B cell (primary cell): Measurements from ENCODE around the gene TTC24. TPM values are rescaled to one million over a fixed set of nuclear protein-coding genes. Genes with fewer than 3 reads are reported as not detected.

ENCODE experiments used
- ATAC-seq: fragments of 200-7000 bp; cut with Tn5 transposase; one replicate; pipeline ENCODE4 v1.10.0; 2021; ENCODE audit warnings: low read depth, mild to moderate bottlenecking, moderate number of reproducible peaks, moderate library complexity
- CTCF ChIA-PET: fragments of 350-600 bp; sonication (Branson Sonifier 250); formaldehyde crosslinking; loops from one replicate; lab custom pipeline; 2021; ENCODE audit warnings: antibody characterized with exemption, inconsistent platforms; lab: Charles Lee
- POLR2A ChIA-PET: fragments of 350-600 bp; sonication (Branson Sonifier 250); formaldehyde crosslinking; loops from one replicate; lab custom pipeline; 2021; ENCODE audit warnings: antibody characterized with exemption; lab: Charles Lee
- DNase-seq: peaks from one replicate; pipeline ENCODE4 v3.0.0; 2013
- H2AFZ ChIP-seq: 2 replicates; pipeline ENCODE4 v1.6.1; 2012; ENCODE audit warnings: mild to moderate bottlenecking, low read depth, low read length; ENCODE audit not compliant: insufficient read depth, poor library complexity, severe bottlenecking
- H3K27ac ChIP-seq, 2 donors: 1 replicate in 1 of 2; 2 replicates in 1 of 2; pipeline ENCODE4 v1.5.1; 2012 to 2013; ENCODE audit warnings: low read length in 2 of 2, mild to moderate bottlenecking in 2 of 2, moderate library complexity in 1 of 2
- H3K27me3 ChIP-seq, 4 experiments: fragments of 200-600 bp in 1 of 4; sonication (generic) in 1 of 4; replicated peaks in 1 of 4; 1 replicate in 2 of 4; 2 replicates in 2 of 4; pipeline versions ENCODE4 v1.6.1 to v1.7.0; 2013 to 2016; ENCODE audit warnings: low read length in 3 of 4, mild to moderate bottlenecking in 2 of 4, mixed read lengths in 1 of 4, moderate library complexity in 1 of 4; ENCODE audit not compliant: insufficient read depth in 4 of 4, control insufficient read depth in 3 of 4; ENCODE audit errors: control extremely low read depth in 1 of 4
- H3K36me3 ChIP-seq, 2 experiments: replicated peaks in 1 of 2; 1 replicate in 1 of 2; 2 replicates in 1 of 2; pipeline versions ENCODE4 v1.6.1 to v1.7.1; 2013; ENCODE audit warnings: low read length in 1 of 2; ENCODE audit not compliant: insufficient read depth in 2 of 2, control insufficient read depth in 1 of 2; ENCODE audit errors: control extremely low read depth in 1 of 2, extremely low read depth in 1 of 2
- H3K4me1 ChIP-seq, 2 donors: fragments of 200-600 bp in 1 of 2; sonication (generic) in 1 of 2; 1 replicate in 1 of 2; 2 replicates in 1 of 2; pipeline versions ENCODE4 v1.5.1 to v1.6.1; 2013 to 2017; ENCODE audit warnings: low read length in 2 of 2; ENCODE audit not compliant: control insufficient read depth in 2 of 2, insufficient read depth in 2 of 2
- H3K4me2 ChIP-seq: replicated peaks from 2 replicates; pipeline ENCODE3; 2012; ENCODE audit warnings: mild to moderate bottlenecking, low read depth, low read length; ENCODE audit not compliant: poor library complexity, severe bottlenecking
- H3K4me3 ChIP-seq, 5 experiments: fragments of 200-600 bp in 1 of 5; sonication (generic) in 1 of 5; 1 replicate in 3 of 5; 2 replicates in 2 of 5; pipeline versions ENCODE4 v1.5.1 to v1.7.0; 2011 to 2016; ENCODE audit warnings: low read length in 4 of 5, mild to moderate bottlenecking in 4 of 5, low read depth in 2 of 5, control low read depth in 1 of 5, moderate library complexity in 1 of 5; ENCODE audit not compliant: insufficient read depth in 1 of 5; ENCODE audit errors: control extremely low read depth in 1 of 5, extremely low read depth in 1 of 5
- H3K79me2 ChIP-seq: fragments of 200-600 bp; sonication (generic); one replicate; pipeline ENCODE4 v1.6.0; 2016; ENCODE audit warnings: low read length; ENCODE audit not compliant: control insufficient read depth, insufficient read depth
- H3K9ac ChIP-seq: fragments of 200-600 bp; sonication (generic); 2 replicates; pipeline ENCODE4 v1.6.1; 2017; ENCODE audit warnings: mild to moderate bottlenecking, low read length, moderate library complexity
- H3K9me3 ChIP-seq, 3 donors: one replicate each; pipeline versions ENCODE4 v1.6.1 to v1.7.1; 2013; ENCODE audit warnings: low read length in 2 of 3; ENCODE audit not compliant: control insufficient read depth in 2 of 3, insufficient read depth in 1 of 3; ENCODE audit errors: control extremely low read depth in 1 of 3
- H4K20me1 ChIP-seq: 2 replicates; pipeline ENCODE4 v1.6.0; 2012; ENCODE audit warnings: mild to moderate bottlenecking, low read length; ENCODE audit not compliant: insufficient read depth, control insufficient read depth, poor library complexity, severe bottlenecking
- H3K27ac Mint-ChIP-seq: one replicate; pipeline ENCODE4 v1.8.0; 2021; ENCODE audit warnings: mixed read lengths
- H3K27me3 Mint-ChIP-seq: one replicate; pipeline ENCODE4 v1.8.0; 2021; ENCODE audit warnings: mixed read lengths
- H3K4me1 Mint-ChIP-seq: one replicate; pipeline ENCODE4 v1.8.0; 2021; ENCODE audit warnings: mixed read lengths
- H3K4me3 Mint-ChIP-seq: one replicate; pipeline ENCODE4 v1.8.0; 2021; ENCODE audit warnings: mixed read lengths
- H3K9me3 Mint-ChIP-seq: one replicate; pipeline ENCODE4 v1.8.0; 2022; ENCODE audit warnings: mixed read lengths; ENCODE audit not compliant: insufficient read depth
- EZH2 ChIP-seq: IDR thresholded peaks from 2 replicates; pipeline ENCODE4 v1.6.1; 2012; ENCODE audit warnings: borderline replicate concordance, low read depth, mild to moderate bottlenecking, moderate library complexity, low read length; ENCODE audit not compliant: insufficient read depth, poor library complexity, severe bottlenecking
- WGBS: methylation state at CpG from one replicate; pipeline ENCODE4 v1.1.5; 2013; ENCODE audit warnings: missing lambda C conversion rate; ENCODE audit not compliant: insufficient coverage; 5-methylcytosine and 5-hydroxymethylcytosine counted together
- intact Hi-C: fragments of 100-400 bp; cut with micrococcal nuclease; formaldehyde crosslinking; loops from one replicate; pipeline ENCODE4 v1.10.0; 2022
- polyA plus RNA-seq: library from polyadenylated mRNA; depleted of rRNA; stranded (reverse); fragments of >200 nt; gene quantifications from 2 replicates; pipeline ENCODE4 v1.2.3, GENCODE V29; 2012
- total RNA-seq, 2 donors: library from RNA; stranded (reverse); fragments of 120-200 nt in 1 of 2; gene quantifications; 1 replicate in 1 of 2; 2 replicates in 1 of 2; pipeline versions ENCODE4 v1.2.3 to v1.2.4, GENCODE V29; 2013 to 2022
- TF ChIP-seq, protein P1 (sequence below): fragments of 200-600 bp; IDR thresholded peaks from one replicate; pipeline ENCODE4 v1.8.0; 2022; ENCODE audit warnings: antibody characterized with exemption, mild to moderate bottlenecking

The TTC24 gene
- total and polyA plus RNA-seq, 2 donors (not counting 1 experiment from before 2014, with no cell fraction given) = 24.3 to 29.8 TPM

GRCh38 chr1:156553860-156554485, 25.6 kb upstream of the TTC24 start:
- Histone ChIP-seq H3K4me2 (peak overlapping the region; percentile 59), H3K9ac (no peak overlapping the region)
- intact Hi-C loops = no loop called here

GRCh38 chr1:156554971-156555370, 24.6 kb upstream of the TTC24 start:
- WGBS = 75% methylated on average over 7 of the region's 8 CpGs
- H3K4me3 Mint-ChIP-seq = no peak overlapping the region
- CTCF ChIA-PET = interaction anchor here (0.6 to 1.5 kb wide), 7 partner anchors 12 to 171 kb away, joined by 3 to 6 read pairs (median 3); no protein-coding TSS in a partner anchor

More at GRCh38 chr1:156553860-156554485, 25.6 kb upstream of the TTC24 start:
- no peak overlapping the region for H2AFZ ChIP-seq
- Mint-ChIP-seq H3K4me1 (peaks cover 49% of the 10 kb centered on the region), H3K27ac (peak overlapping the region; percentile 3), H3K9me3 (no peaks in the 10 kb centered on the region), H3K27me3 (no peaks in the 10 kb centered on the region), H3K4me3 (no peak overlapping the region)
- H4K20me1 ChIP-seq = no peaks in the 10 kb centered on the region
- peaks cover 45 to 49% of the 10 kb centered on the region in 2 donors for H3K4me1 ChIP-seq
- no peaks in the 10 kb centered on the region for H3K27me3 ChIP-seq
- no peaks in the 10 kb centered on the region for H3K36me3 ChIP-seq
- DNase-seq (no peak), ATAC-seq (no peak)
- ChIA-PET CTCF (interaction anchor here (1.2 to 1.5 kb wide), 3 partner anchors 23 to 73 kb away, joined by 3 to 6 read pairs (median 4); no protein-coding TSS in a partner anchor), POLR2A (interaction anchor here (0.7 kb wide), 1 partner anchor 49 kb away, joined by 3 read pairs; no protein-coding TSS in a partner anchor)
- H3K79me2 ChIP-seq = no peaks in the 10 kb centered on the region
- WGBS = 100% methylated on average over 2 of the region's 6 CpGs
- no peak overlapping the region for H3K27ac ChIP-seq
- H3K4me3 ChIP-seq = no peak overlapping the region
- TF ChIP-seq, protein P1, sequence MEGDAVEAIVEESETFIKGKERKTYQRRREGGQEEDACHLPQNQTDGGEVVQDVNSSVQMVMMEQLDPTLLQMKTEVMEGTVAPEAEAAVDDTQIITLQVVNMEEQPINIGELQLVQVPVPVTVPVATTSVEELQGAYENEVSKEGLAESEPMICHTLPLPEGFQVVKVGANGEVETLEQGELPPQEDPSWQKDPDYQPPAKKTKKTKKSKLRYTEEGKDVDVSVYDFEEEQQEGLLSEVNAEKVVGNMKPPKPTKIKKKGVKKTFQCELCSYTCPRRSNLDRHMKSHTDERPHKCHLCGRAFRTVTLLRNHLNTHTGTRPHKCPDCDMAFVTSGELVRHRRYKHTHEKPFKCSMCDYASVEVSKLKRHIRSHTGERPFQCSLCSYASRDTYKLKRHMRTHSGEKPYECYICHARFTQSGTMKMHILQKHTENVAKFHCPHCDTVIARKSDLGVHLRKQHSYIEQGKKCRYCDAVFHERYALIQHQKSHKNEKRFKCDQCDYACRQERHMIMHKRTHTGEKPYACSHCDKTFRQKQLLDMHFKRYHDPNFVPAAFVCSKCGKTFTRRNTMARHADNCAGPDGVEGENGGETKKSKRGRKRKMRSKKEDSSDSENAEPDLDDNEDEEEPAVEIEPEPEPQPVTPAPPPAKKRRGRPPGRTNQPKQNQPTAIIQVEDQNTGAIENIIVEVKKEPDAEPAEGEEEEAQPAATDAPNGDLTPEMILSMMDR = no peak
- TF ChIP-seq EZH2 = no peak
- H3K9me3 ChIP-seq = peaks cover 0 to 2% (median 0%) of the 10 kb centered on the region in 3 donors

More at GRCh38 chr1:156554971-156555370, 24.6 kb upstream of the TTC24 start:
- H3K36me3 ChIP-seq = no peaks in the 10 kb centered on the region
- H4K20me1 ChIP-seq = no peaks in the 10 kb centered on the region
- POLR2A ChIA-PET = no interaction called here
- no peak for DNase-seq
- peaks cover 0 to 2% (median 0%) of the 10 kb centered on the region in 3 donors for H3K9me3 ChIP-seq
- H3K27ac ChIP-seq = no peak overlapping the region
- H3K27me3 ChIP-seq = no peaks in the 10 kb centered on the region
- H3K4me1 Mint-ChIP-seq = peaks cover 46% of the 10 kb centered on the region
- H3K27me3 Mint-ChIP-seq = no peaks in the 10 kb centered on the region
- peak overlapping the region; percentile 32 for H3K27ac Mint-ChIP-seq
- H3K4me1 ChIP-seq = peaks cover 45 to 49% of the 10 kb centered on the region in 2 donors
- no peak overlapping the region for H3K9ac ChIP-seq
- ATAC-seq = no peak
- H2AFZ ChIP-seq = no peak overlapping the region
- H3K79me2 ChIP-seq = no peaks in the 10 kb centered on the region
- no peaks in the 10 kb centered on the region for H3K9me3 Mint-ChIP-seq
- TF ChIP-seq EZH2 = no peak
- TF ChIP-seq, protein P1 = no peak
- intact Hi-C loops = no loop called here
- H3K4me3 ChIP-seq = no peak overlapping the region
- H3K4me2 ChIP-seq = no peak overlapping the region
